Left colon (tissue), 2 donors: ENCODE data around the gene KIAA1614. TPM values are rescaled to one million over a fixed set of nuclear protein-coding genes. Genes with fewer than 3 reads are reported as not detected.

Source experiments
- ATAC-seq: fragments of 200-7000 bp; cut with Tn5 transposase; one replicate; pipeline ENCODE4 v1.9.1; 2020; ENCODE audit warnings: mild to moderate bottlenecking, moderate library complexity
- DNase-seq, 2 donors: peaks; one replicate each; pipeline ENCODE4 v3.0.0-alpha.2; 2020
- intact Hi-C, 2 donors: fragments of 100-400 bp; cut with DNase I in 1 of 2; cut with micrococcal nuclease in 1 of 2; formaldehyde crosslinking; loops; one replicate each; pipeline versions ENCODE4 v1.11.2 to v1.14.0; 2022; cut with DNase I, micrococcal nuclease
- total RNA-seq, 2 donors: library from RNA; stranded (reverse); fragmentation: NEBNext Ultra II Directional; extraction: Animal tissue kit (Norgen Biotek cat#: 25700); gene quantifications; one replicate each; pipeline ENCODE4 v1.2.1, GENCODE V29; 2021
- donor health status: DM: no; HTN: no; CAD: no.
- donor health status: DM: yes; HTN: yes; CAD: no.

KIAA1614 gene
- total RNA-seq, 2 donors from 2014 or later, result 0.67 to 1.6 TPM

- ATAC-seq (peak; percentile 99), DNase-seq (peak; percentile 63 to 67)
- intact Hi-C loops, result loop anchor here in 1 of 2 donors (10.0 kb wide), 1 partner anchor 79 kb away; no protein-coding TSS in a partner anchor
These were observed 22.8 kb downstream of the KIAA1614 start for GRCh38 chr1:180935326-180936109.

DNA sequence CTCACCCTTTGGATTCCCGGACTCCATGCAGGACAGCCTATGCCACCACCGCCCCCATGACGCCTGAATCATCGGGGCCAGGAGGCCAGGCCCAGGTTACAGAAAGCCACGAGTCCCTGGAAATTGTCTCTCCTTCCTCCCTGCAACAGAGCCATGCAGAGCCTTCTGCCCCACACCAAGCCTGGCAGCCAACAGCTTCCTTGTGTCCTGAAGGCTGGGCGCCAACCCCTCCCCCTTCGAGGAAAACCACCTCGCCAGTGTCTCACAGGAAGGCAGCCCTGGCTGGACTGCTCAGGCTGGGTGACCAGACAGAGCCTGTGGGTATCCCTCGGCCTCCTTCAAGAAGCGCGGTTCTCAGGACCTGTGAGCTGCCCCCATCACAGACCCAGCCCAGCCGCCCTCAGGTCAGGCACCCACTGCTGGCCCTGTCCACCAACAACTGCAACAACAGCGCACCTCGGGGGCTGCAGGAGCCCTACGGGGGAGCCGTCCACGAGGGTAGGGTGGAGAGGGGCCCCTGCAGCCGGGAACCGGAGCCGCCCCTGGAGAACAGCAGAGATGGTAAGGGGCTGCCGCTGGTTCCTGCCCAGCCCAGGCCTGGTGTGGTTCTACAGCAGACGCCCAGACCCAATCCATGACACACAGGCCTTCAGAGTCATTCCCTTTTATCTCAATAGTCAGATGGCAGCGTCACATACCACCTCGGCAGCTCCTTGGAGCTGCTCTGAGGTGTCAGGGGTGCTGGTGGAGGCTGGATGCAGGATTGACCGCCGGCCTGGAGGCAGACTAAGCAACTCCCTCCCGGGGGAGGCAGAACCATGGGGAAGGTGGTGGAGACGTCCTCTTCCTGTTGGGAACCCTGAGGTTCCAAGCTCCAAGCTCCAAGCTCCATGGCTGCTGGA lies 23.7 kb downstream of the KIAA1614 start:
- no peak for ATAC-seq

GRCh38 chr1:180937012-180937372 lies 24.3 kb downstream of the KIAA1614 start:
- intact Hi-C loops, result loop anchor here in 1 of 2 donors (10.0 kb wide), 1 partner anchor 78 kb away; no protein-coding TSS in a partner anchor
- no peak for ATAC-seq
- no peak for DNase-seq

More for the DNA sequence above, 23.7 kb downstream of the KIAA1614 start:
- no peak for DNase-seq
- intact Hi-C loops, result loop anchor here in 1 of 2 donors (10.0 kb wide), 1 partner anchor 78 kb away; no protein-coding TSS in a partner anchor

GRCh38 chr1:180937624-180938225 lies 25.0 kb downstream of the KIAA1614 start:
- DNase-seq, result no peak
- no peak for ATAC-seq
- intact Hi-C loops, result loop anchor here in 1 of 2 donors (10.0 kb wide), 1 partner anchor 77 kb away; no protein-coding TSS in a partner anchor

GRCh38 chr1:180939073-180939710 lies 26.5 kb downstream of the KIAA1614 start:
- no peak for DNase-seq
- intact Hi-C loops, result loop anchor here in 1 of 2 donors (10.0 kb wide), 1 partner anchor 76 kb away; no protein-coding TSS in a partner anchor
- ATAC-seq, result no peak

DNA sequence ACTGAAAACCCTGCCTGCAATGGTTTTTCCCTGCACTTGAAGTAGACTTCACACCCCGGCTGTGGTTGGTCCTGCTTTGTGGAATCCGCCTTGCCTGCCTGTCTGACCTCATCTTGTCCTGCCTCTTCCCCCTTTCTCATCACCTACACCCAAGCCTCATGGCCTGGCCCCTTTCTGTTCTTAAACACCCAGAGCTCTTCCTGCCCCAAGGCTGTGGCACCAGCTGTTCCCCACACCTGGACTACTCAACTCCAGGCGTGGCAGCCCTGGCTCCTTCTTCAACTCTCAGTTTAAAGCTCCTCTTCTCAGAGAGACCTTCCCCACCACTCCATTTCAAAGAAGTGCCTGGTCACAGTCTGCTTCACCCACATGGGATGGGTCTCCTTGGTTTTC lies 27.0 kb downstream of the KIAA1614 start:
- DNase-seq, result no peak

GRCh38 chr1:180940445-180940844 lies 27.7 kb downstream of the KIAA1614 start:
- intact Hi-C loops, result no loop called here
- no peak for DNase-seq
- ATAC-seq, result no peak

More for the DNA sequence above, 27.0 kb downstream of the KIAA1614 start:
- ATAC-seq, result no peak
- intact Hi-C loops, result loop anchor here in 1 of 2 donors (10.0 kb wide), 1 partner anchor 75 kb away; no protein-coding TSS in a partner anchor

- intact Hi-C loops, result no loop called here
- no peak for ATAC-seq
These were observed 29.0 kb downstream of the KIAA1614 start for GRCh38 chr1:180941518-180942275.

GRCh38 chr1:180945151-180945550 lies 32.5 kb downstream of the KIAA1614 start:
- intact Hi-C loops, result no loop called here
- ATAC-seq, result no peak

More at GRCh38 chr1:180941518-180942275, 29.0 kb downstream of the KIAA1614 start:
- DNase-seq, result no peak

DNA sequence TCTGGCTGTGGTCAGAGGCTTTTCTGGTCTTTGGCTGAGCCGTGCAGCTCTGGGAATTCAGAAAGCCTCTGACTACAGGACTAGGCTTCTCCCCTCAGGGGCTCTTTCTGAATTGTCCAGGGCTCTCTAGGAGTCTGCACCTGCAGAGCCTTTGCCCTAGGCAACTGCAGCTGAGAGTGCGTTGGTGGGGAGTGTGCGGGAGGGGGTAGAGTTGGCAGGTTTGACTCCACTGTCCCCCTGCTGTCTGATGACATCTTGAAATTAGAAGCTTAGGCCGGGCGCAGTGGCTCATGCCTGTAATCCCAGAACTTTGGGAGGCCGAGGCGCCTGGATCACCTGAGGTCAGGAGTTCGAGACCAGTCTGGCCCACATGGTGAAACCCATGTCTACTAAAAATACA lies 32.9 kb downstream of the KIAA1614 start:
- no peak for DNase-seq
- ATAC-seq, result no peak
- intact Hi-C loops, result no loop called here

More at GRCh38 chr1:180945151-180945550, 32.5 kb downstream of the KIAA1614 start:
- DNase-seq, result no peak

- DNase-seq (no peak), ATAC-seq (no peak)
- intact Hi-C loops, result no loop called here
These were observed 33.4 kb downstream of the KIAA1614 start for GRCh38 chr1:180946056-180946455.

- no peak for ATAC-seq
- intact Hi-C loops, result no loop called here
These were observed 34.1 kb downstream of the KIAA1614 start for GRCh38 chr1:180946541-180947498.

GRCh38 chr1:180947499-180947885 lies 34.8 kb downstream of the KIAA1614 start:
- no peak for ATAC-seq
- intact Hi-C loops, result no loop called here
- no peak for DNase-seq

More at GRCh38 chr1:180946541-180947498, 34.1 kb downstream of the KIAA1614 start:
- no peak for DNase-seq

GRCh38 chr1:180947901-180948640 lies 35.4 kb downstream of the KIAA1614 start:
- intact Hi-C loops, result no loop called here
- no peak for DNase-seq
- no peak for ATAC-seq

GRCh38 chr1:180948641-180949615 lies 36.2 kb downstream of the KIAA1614 start:
- DNase-seq (no peak), ATAC-seq (no peak)
- intact Hi-C loops, result no loop called here
